ENCODE data around the gene KRT38. TPM values are rescaled to one million over a fixed set of nuclear protein-coding genes. Genes with fewer than 3 reads are reported as not detected.

The KRT38 gene
- total RNA-seq, 4 donors from 2014 or later, result not detected

DNA sequence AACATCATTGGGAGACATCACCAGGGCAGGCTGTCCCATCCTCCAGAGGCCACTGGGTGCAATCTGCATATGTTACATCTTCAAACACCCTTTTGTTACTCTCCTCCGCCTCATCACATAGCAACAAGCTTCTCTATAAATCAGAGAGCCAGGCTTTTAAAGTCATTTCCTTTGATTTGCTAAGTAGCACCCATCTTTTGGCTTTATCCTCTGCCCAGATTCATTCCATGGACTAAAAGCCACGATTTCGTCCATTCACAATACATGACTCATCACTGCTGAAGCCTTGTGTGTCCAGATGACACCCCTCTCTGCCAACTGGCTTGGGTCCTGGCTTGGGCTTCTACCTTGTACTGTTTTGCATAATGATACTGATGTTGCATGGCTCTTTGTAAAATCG, 2.0 kb upstream of the KRT38 start:
- no peak overlapping the region for H3K4me3 ChIP-seq
- H3K4me1 ChIP-seq, result no peaks in the 10 kb centered on the region
- H3K36me3 ChIP-seq, result no peaks in the 10 kb centered on the region
- H3K9me3 ChIP-seq, result no peaks in the 10 kb centered on the region
- no peak for DNase-seq
- no peaks in the 10 kb centered on the region for H3K27me3 ChIP-seq
- TF ChIP-seq CTCF (IDR thresholded peaks at IDR 0.05) (no peak), POLR2A (IDR thresholded peaks at IDR 0.05) (no peak)
- H3K27ac ChIP-seq, result no peak overlapping the region

GRCh38 chr17:41439375-41439774, 1.4 kb downstream of the KRT38 start:
- H3K4me3 ChIP-seq, result no peak overlapping the region
- no peak for DNase-seq
- no peaks in the 10 kb centered on the region for H3K4me1 ChIP-seq
- no peaks in the 10 kb centered on the region for H3K36me3 ChIP-seq
- no peaks in the 10 kb centered on the region for H3K9me3 ChIP-seq
- no peaks in the 10 kb centered on the region for H3K27me3 ChIP-seq
- H3K27ac ChIP-seq, result no peak overlapping the region
- TF ChIP-seq CTCF (IDR thresholded peaks at IDR 0.05) (no peak), POLR2A (IDR thresholded peaks at IDR 0.05) (no peak)

- Histone ChIP-seq H3K4me1 (no peaks in the 10 kb centered on the region), H3K27me3 (no peaks in the 10 kb centered on the region), H3K36me3 (no peaks in the 10 kb centered on the region), H3K9me3 (no peaks in the 10 kb centered on the region), H3K27ac (no peak overlapping the region), H3K4me3 (no peak overlapping the region)
- no peak for DNase-seq
- TF ChIP-seq CTCF (IDR thresholded peaks at IDR 0.05) (no peak), POLR2A (IDR thresholded peaks at IDR 0.05) (no peak)
These were observed 3.0 kb downstream of the KRT38 start for GRCh38 chr17:41437769-41438168.

GRCh38 chr17:41437254-41437653, 3.5 kb downstream of the KRT38 start:
- Histone ChIP-seq H3K27ac (no peak overlapping the region), H3K4me1 (no peaks in the 10 kb centered on the region), H3K9me3 (no peaks in the 10 kb centered on the region), H3K27me3 (no peaks in the 10 kb centered on the region), H3K4me3 (no peak overlapping the region), H3K36me3 (no peaks in the 10 kb centered on the region)
- no peak for DNase-seq
- no peak for TF ChIP-seq CTCF (IDR thresholded peaks at IDR 0.05)
- no peak for TF ChIP-seq POLR2A (IDR thresholded peaks at IDR 0.05)

GRCh38 chr17:41434415-41434814, 6.4 kb downstream of the KRT38 start:
- H3K9me3 ChIP-seq, result no peaks in the 10 kb centered on the region
- no peak overlapping the region for H3K27ac ChIP-seq
- H3K27me3 ChIP-seq, result no peaks in the 10 kb centered on the region
- no peaks in the 10 kb centered on the region for H3K36me3 ChIP-seq
- no peak for DNase-seq
- H3K4me3 ChIP-seq, result no peak overlapping the region
- TF ChIP-seq CTCF (IDR thresholded peaks at IDR 0.05) (no peak), POLR2A (IDR thresholded peaks at IDR 0.05) (no peak)
- no peaks in the 10 kb centered on the region for H3K4me1 ChIP-seq

DNA sequence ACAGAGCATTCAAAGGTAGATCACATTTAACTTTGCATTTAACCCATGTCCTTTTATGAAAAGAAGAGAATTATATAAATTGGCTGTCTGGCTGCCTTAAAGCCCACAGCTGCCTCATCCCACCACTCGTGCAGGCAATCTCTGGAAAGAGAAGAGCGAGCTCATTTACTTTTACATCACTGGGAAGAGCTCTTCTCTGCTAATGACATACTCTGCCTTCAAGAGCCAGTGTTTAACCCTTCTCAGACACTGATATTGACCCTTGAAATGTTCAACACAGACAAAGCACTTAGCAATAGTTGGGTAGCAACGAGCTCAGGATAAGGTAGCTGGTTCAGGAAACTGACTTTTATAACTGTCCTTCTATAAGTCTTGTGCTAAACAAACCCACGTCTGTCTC, 6.8 kb downstream of the KRT38 start:
- DNase-seq, result no peak
- Histone ChIP-seq H3K27ac (no peak overlapping the region), H3K4me1 (no peaks in the 10 kb centered on the region), H3K36me3 (no peaks in the 10 kb centered on the region), H3K27me3 (no peaks in the 10 kb centered on the region), H3K4me3 (no peak overlapping the region), H3K9me3 (no peaks in the 10 kb centered on the region)
- TF ChIP-seq CTCF (IDR thresholded peaks at IDR 0.05) (no peak), POLR2A (IDR thresholded peaks at IDR 0.05) (no peak)
